Measurements from ENCODE around the gene TGFBI. TPM values are rescaled to one million over a fixed set of nuclear protein-coding genes. Genes with fewer than 3 reads are reported as not detected.

The TGFBI gene
- total RNA-seq, 1 experiment from 2014 or later: 4.8 TPM

- DNase-seq: no peak
- Histone ChIP-seq H3K4me3 (no peak overlapping the region), H3K27ac (no peak overlapping the region), H3K4me1 (peaks cover 14% of the 10 kb centered on the region), H3K27me3 (no peaks in the 10 kb centered on the region), H3K9me3 (replicated peaks) (no peaks in the 10 kb centered on the region), H3K36me3 (no peaks in the 10 kb centered on the region)
Measured at GRCh38 chr5:136026636-136027035, 2.2 kb upstream of the TGFBI start.

- Histone ChIP-seq H3K4me3 (no peak overlapping the region), H3K27me3 (no peaks in the 10 kb centered on the region), H3K27ac (no peak overlapping the region), H3K36me3 (no peaks in the 10 kb centered on the region), H3K4me1 (peaks cover 14% of the 10 kb centered on the region), H3K9me3 (replicated peaks) (no peaks in the 10 kb centered on the region)
- no peak for DNase-seq
Measured at GRCh38 chr5:136027311-136027710, 1.5 kb upstream of the TGFBI start.

- peaks cover 22% of the 10 kb centered on the region for H3K4me1 ChIP-seq
- H3K9me3 ChIP-seq (replicated peaks): no peaks in the 10 kb centered on the region
- DNase-seq: no peak
- H3K4me3 ChIP-seq: no peak overlapping the region
- no peaks in the 10 kb centered on the region for H3K36me3 ChIP-seq
- H3K27ac ChIP-seq: no peak overlapping the region
- no peaks in the 10 kb centered on the region for H3K27me3 ChIP-seq
Measured at GRCh38 chr5:136028090-136028489, 698 bp upstream of the TGFBI start.

- Histone ChIP-seq H3K4me3 (no peak overlapping the region), H3K4me1 (peaks cover 44% of the 10 kb centered on the region), H3K27me3 (no peaks in the 10 kb centered on the region), H3K36me3 (no peaks in the 10 kb centered on the region), H3K9me3 (replicated peaks) (no peaks in the 10 kb centered on the region), H3K27ac (no peak overlapping the region)
- no peak for DNase-seq
Measured at GRCh38 chr5:136030252-136030651, 1.5 kb downstream of the TGFBI start.

- H3K27ac ChIP-seq: no peak overlapping the region
- DNase-seq: peak in 1 of 2 experiments; percentile 39
- no peaks in the 10 kb centered on the region for H3K36me3 ChIP-seq
Measured at GRCh38 chr5:136030956-136031611, 2.3 kb downstream of the TGFBI start.

GRCh38 chr5:136031711-136032110, 2.9 kb downstream of the TGFBI start:
- DNase-seq: no peak
- no peaks in the 10 kb centered on the region for H3K36me3 ChIP-seq
- no peak overlapping the region for H3K27ac ChIP-seq

More at GRCh38 chr5:136030956-136031611, 2.3 kb downstream of the TGFBI start:
- Histone ChIP-seq H3K4me1 (peaks cover 50% of the 10 kb centered on the region), H3K27me3 (no peaks in the 10 kb centered on the region), H3K4me3 (no peak overlapping the region), H3K9me3 (replicated peaks) (no peaks in the 10 kb centered on the region)

GRCh38 chr5:136032564-136032963, 3.8 kb downstream of the TGFBI start:
- Histone ChIP-seq H3K27ac (no peak overlapping the region), H3K27me3 (no peaks in the 10 kb centered on the region), H3K36me3 (no peaks in the 10 kb centered on the region), H3K4me3 (no peak overlapping the region), H3K9me3 (replicated peaks) (no peaks in the 10 kb centered on the region), H3K4me1 (peaks cover 65% of the 10 kb centered on the region)
- no peak for DNase-seq

More at GRCh38 chr5:136031711-136032110, 2.9 kb downstream of the TGFBI start:
- no peaks in the 10 kb centered on the region for H3K27me3 ChIP-seq
- no peaks in the 10 kb centered on the region for H3K9me3 ChIP-seq (replicated peaks)
- no peak overlapping the region for H3K4me3 ChIP-seq
- H3K4me1 ChIP-seq: peaks cover 56% of the 10 kb centered on the region

- Histone ChIP-seq H3K4me3 (no peak overlapping the region), H3K9me3 (replicated peaks) (no peaks in the 10 kb centered on the region), H3K27ac (no peak overlapping the region; the same call in 1 of the 2 replicates), H3K36me3 (no peaks in the 10 kb centered on the region), H3K4me1 (peaks cover 67% of the 10 kb centered on the region), H3K27me3 (no peaks in the 10 kb centered on the region)
- peak in 1 of 2 experiments; percentile 45 for DNase-seq
Measured at GRCh38 chr5:136033234-136033633, 4.4 kb downstream of the TGFBI start.

GRCh38 chr5:136033848-136034247, 5.1 kb downstream of the TGFBI start:
- H3K4me3 ChIP-seq: no peak overlapping the region
- H3K4me1 ChIP-seq: peaks cover 65% of the 10 kb centered on the region
- no peaks in the 10 kb centered on the region for H3K27me3 ChIP-seq
- no peak overlapping the region for H3K27ac ChIP-seq
- no peaks in the 10 kb centered on the region for H3K36me3 ChIP-seq
- no peak for DNase-seq
- 0 out of 2 replicates have a peak, but pooled peaks cover 1% of the 10 kb centered on the region for H3K9me3 ChIP-seq (replicated peaks)

- H3K4me1 ChIP-seq: peaks cover 65% of the 10 kb centered on the region
- H3K27me3 ChIP-seq: no peaks in the 10 kb centered on the region
- peak overlapping the region; percentile 24; the same call in 1 of the 2 replicates for H3K27ac ChIP-seq
- no peak for DNase-seq
- no peak overlapping the region for H3K4me3 ChIP-seq
- 0 out of 2 replicates have a peak, but pooled peaks cover 3% of the 10 kb centered on the region for H3K9me3 ChIP-seq (replicated peaks)
- H3K36me3 ChIP-seq: no peaks in the 10 kb centered on the region
Measured at GRCh38 chr5:136034492-136034891, 5.7 kb downstream of the TGFBI start.

- no peaks in the 10 kb centered on the region for H3K27me3 ChIP-seq
- peak; percentile 83 to 87 for DNase-seq
- no peak overlapping the region for H3K4me3 ChIP-seq
- H3K4me1 ChIP-seq: peaks cover 65% of the 10 kb centered on the region
- no peaks in the 10 kb centered on the region for H3K36me3 ChIP-seq
- peak overlapping the region; percentile 24; the same call in 1 of the 2 replicates for H3K27ac ChIP-seq
- 0 out of 2 replicates have a peak, but pooled peaks cover 3% of the 10 kb centered on the region for H3K9me3 ChIP-seq (replicated peaks)
Measured at GRCh38 chr5:136034984-136035383, 6.2 kb downstream of the TGFBI start.

- Histone ChIP-seq H3K27me3 (no peaks in the 10 kb centered on the region), H3K4me1 (peaks cover 61% of the 10 kb centered on the region)
Measured at GRCh38 chr5:136035837-136036236, 7.0 kb downstream of the TGFBI start.

GRCh38 chr5:136036293-136036911, 7.6 kb downstream of the TGFBI start:
- Histone ChIP-seq H3K36me3 (no peaks in the 10 kb centered on the region), H3K27ac (peak overlapping the region; percentile 73), H3K4me3 (no peak overlapping the region), H3K27me3 (no peaks in the 10 kb centered on the region), H3K4me1 (peaks cover 64% of the 10 kb centered on the region), H3K9me3 (replicated peaks) (0 out of 2 replicates have a peak, but pooled peaks cover 3% of the 10 kb centered on the region)
- no peak for DNase-seq

More at GRCh38 chr5:136035837-136036236, 7.0 kb downstream of the TGFBI start:
- DNase-seq: no peak
- no peak overlapping the region; the same call in 1 of the 2 replicates for H3K27ac ChIP-seq
- no peaks in the 10 kb centered on the region for H3K36me3 ChIP-seq
- H3K9me3 ChIP-seq (replicated peaks): 0 out of 2 replicates have a peak, but pooled peaks cover 3% of the 10 kb centered on the region
- H3K4me3 ChIP-seq: no peak overlapping the region

- no peaks in the 10 kb centered on the region for H3K27me3 ChIP-seq
- 0 out of 2 replicates have a peak, but pooled peaks cover 3% of the 10 kb centered on the region for H3K9me3 ChIP-seq (replicated peaks)
- no peak overlapping the region for H3K4me3 ChIP-seq
- peak; percentile 68 to 82 for DNase-seq
- peaks cover 67% of the 10 kb centered on the region for H3K4me1 ChIP-seq
- H3K27ac ChIP-seq: peak overlapping the region; percentile 73
- no peaks in the 10 kb centered on the region for H3K36me3 ChIP-seq
Measured at GRCh38 chr5:136037001-136037705, 8.4 kb downstream of the TGFBI start.

- H3K27ac ChIP-seq: no peak overlapping the region
- H3K36me3 ChIP-seq: no peaks in the 10 kb centered on the region
- 0 out of 2 replicates have a peak, but pooled peaks cover 3% of the 10 kb centered on the region for H3K9me3 ChIP-seq (replicated peaks)
- no peak for DNase-seq
- H3K4me3 ChIP-seq: no peak overlapping the region
- peaks cover 69% of the 10 kb centered on the region for H3K4me1 ChIP-seq
- H3K27me3 ChIP-seq: no peaks in the 10 kb centered on the region
Measured at GRCh38 chr5:136038635-136039034, 9.8 kb downstream of the TGFBI start.

Measured in SJCRH30 (cell line).